HG03066 (cell line): ENCODE results near the gene PTPRK.

Source experiments
- ATAC-seq: cut with Tn5 transposase; IDR thresholded peaks from one replicate; pipeline ENCODE4 v1.9.1; 2021; ENCODE audit warnings: low read depth; ENCODE audit not compliant: unreplicated experiment

PTPRK gene

GRCh38 chr6:128307671-128308070 lies 212.7 kb downstream of the PTPRK start:
- no peak for ATAC-seq

- no peak for ATAC-seq
These were observed 214.4 kb downstream of the PTPRK start for GRCh38 chr6:128305976-128306375.

GRCh38 chr6:128305228-128305627 lies 215.2 kb downstream of the PTPRK start:
- no peak for ATAC-seq

- no peak for ATAC-seq
These were observed 216.5 kb downstream of the PTPRK start for GRCh38 chr6:128303870-128304269.

DNA sequence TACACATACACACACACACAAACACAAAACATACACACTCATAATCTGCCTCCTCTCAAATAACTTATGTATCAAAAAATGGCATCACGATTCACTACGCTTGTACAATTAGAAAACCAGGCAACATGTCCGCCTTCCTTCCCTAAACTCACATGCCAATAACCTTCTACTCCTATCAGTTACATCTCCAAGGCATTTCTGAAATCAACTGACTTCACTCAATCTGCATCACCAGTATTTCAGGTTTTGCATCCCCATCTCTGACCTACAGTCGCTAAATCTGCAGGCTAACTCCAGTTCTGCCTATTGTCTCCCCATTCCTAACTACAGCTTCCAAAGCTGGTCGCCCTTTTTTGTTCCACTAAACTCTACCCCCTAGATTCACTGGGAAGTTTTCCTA lies 217.5 kb downstream of the PTPRK start:
- ATAC-seq: no peak

GRCh38 chr6:128295670-128296069 lies 224.7 kb downstream of the PTPRK start:
- no peak for ATAC-seq

- ATAC-seq: no peak
These were observed 230.2 kb downstream of the PTPRK start for GRCh38 chr6:128290221-128290620.

GRCh38 chr6:128284128-128284527 lies 236.3 kb downstream of the PTPRK start:
- no peak for ATAC-seq

DNA sequence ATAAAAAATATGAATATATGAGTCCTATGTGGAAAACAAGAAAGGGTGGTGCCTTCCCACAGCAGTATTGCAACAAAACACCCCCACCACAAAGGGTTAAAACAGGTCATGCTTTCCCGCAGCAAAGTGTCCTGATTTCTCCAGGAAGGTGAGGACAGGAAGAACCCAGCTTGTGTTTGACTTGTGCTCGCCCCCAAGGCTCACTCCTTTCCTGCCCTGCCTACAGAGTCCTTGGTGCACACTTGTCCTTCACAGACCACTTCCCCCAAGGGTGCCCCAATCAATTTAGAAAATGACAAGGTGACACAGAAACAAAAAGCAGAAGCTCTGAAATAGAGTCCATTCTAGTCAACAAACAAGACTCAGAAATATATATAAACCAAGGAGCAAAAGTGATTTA lies 237.4 kb downstream of the PTPRK start:
- ATAC-seq: no peak

GRCh38 chr6:128280960-128281359 lies 239.4 kb downstream of the PTPRK start:
- no peak for ATAC-seq

GRCh38 chr6:128280066-128280465 lies 240.3 kb downstream of the PTPRK start:
- no peak for ATAC-seq

GRCh38 chr6:128278836-128279235 lies 241.6 kb downstream of the PTPRK start:
- no peak for ATAC-seq

GRCh38 chr6:128277379-128277778 lies 243.0 kb downstream of the PTPRK start:
- no peak for ATAC-seq

DNA sequence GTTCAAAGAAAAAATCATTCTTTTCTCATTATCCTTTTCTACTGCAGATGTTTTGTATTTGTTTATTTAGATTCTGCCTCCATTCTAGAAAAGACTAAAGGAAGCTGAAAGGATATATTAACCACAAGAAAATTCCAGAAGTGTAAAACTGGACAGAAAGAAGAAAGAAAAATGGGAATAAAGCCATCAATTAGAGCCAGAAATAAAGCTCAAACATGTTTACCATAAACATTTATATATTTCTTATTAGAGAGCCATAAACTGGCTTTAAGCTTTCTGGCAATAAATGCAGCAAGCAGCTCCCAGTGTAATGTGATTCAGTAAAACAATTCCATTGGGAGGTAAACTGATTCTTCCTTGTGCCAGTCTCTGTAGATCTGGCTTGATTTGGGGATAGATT lies 244.1 kb downstream of the PTPRK start:
- no peak for ATAC-seq

- no peak for ATAC-seq
These were observed 244.7 kb downstream of the PTPRK start for GRCh38 chr6:128275681-128276080.

DNA sequence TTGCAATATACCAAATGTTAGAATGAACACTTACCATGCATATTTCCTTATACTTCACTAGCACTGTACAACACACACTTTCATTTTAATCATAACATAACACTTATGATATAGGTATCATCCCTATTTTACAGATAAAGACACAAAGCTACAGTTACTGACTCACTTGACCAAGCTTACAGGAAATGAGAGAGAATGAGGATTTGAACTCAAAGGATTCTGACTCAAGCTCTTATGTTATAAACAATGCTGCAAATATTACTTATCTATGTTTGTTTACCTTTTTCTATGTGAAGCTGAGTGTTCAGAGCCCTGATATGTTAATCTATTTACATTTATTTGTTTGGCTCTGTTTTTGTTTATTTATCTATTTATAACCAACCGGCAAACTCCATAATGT lies 245.4 kb downstream of the PTPRK start:
- no peak for ATAC-seq

DNA sequence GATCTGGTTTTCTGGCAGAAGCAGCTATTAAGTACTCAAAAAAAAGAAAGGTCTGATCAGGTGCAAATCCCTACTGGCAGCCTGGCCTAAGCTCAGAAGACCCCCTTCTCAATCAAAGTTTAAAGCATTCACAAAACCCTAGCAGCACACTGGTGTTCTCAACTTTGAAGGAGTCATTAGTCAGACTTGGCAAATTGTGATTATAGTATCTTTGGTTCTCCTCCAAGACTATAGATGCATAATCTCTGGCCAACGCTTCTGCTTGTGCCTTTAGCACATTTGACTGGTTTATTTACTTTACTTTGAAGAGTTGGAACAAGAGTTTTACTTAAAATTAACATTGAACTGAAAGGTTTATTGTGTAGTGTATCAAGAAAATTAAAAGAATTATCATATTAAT lies 248.9 kb downstream of the PTPRK start:
- ATAC-seq: no peak

- ATAC-seq: no peak
These were observed 249.4 kb downstream of the PTPRK start for GRCh38 chr6:128271011-128271410.

- ATAC-seq: no peak
These were observed 253.5 kb downstream of the PTPRK start for GRCh38 chr6:128266946-128267345.

DNA sequence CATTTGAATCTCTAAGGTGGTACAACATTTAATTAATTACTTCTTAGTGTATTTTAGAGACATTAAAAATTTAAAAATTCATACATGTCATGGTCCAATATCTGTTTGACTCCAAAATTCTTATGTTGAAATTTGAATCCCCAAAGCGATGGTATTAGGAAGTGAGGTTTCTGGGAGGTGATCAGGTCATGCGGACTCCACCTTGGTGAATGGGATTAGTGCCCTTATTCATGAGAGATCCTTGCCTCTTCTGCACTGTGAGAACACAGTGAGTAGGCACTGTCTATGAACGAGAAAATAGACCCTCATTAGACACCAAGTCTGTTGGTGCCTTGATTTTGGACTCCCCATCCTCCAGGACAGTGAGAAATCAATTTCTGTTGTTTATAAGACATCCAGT lies 254.7 kb downstream of the PTPRK start:
- ATAC-seq: no peak

- ATAC-seq: peak; percentile 43
These were observed 260.4 kb downstream of the PTPRK start for GRCh38 chr6:128259730-128260685.

GRCh38 chr6:128259029-128259724 lies 261.2 kb downstream of the PTPRK start:
- peak; percentile 95 for ATAC-seq
